GM19438 (cell line): ENCODE data around the gene CAPS2.

ENCODE experiments used
- ATAC-seq: cut with Tn5 transposase; IDR thresholded peaks from one replicate; pipeline ENCODE4 v1.9.1; 2021; ENCODE audit warnings: low read depth; ENCODE audit not compliant: unreplicated experiment

Gene CAPS2

GRCh38 chr12:75305412-75306332, 24.5 kb downstream of the CAPS2 start:
- no peak for ATAC-seq

GRCh38 chr12:75302781-75303180, 27.3 kb downstream of the CAPS2 start:
- no peak for ATAC-seq

- ATAC-seq, result no peak
Observed at GRCh38 chr12:75302225-75302624, 27.9 kb downstream of the CAPS2 start.

- ATAC-seq, result no peak
Observed at GRCh38 chr12:75294797-75295196, 35.3 kb downstream of the CAPS2 start.

- no peak for ATAC-seq
Observed at GRCh38 chr12:75294336-75294735, 35.8 kb downstream of the CAPS2 start.

- ATAC-seq, result no peak
Observed at GRCh38 chr12:75291014-75291413, 39.1 kb downstream of the CAPS2 start.

GRCh38 chr12:75289753-75290152, 40.4 kb downstream of the CAPS2 start:
- no peak for ATAC-seq

GRCh38 chr12:75288860-75289259, 41.3 kb downstream of the CAPS2 start:
- no peak for ATAC-seq

- no peak for ATAC-seq
Observed at GRCh38 chr12:75275702-75276101, 54.4 kb downstream of the CAPS2 start.

GRCh38 chr12:75271576-75271975, 58.5 kb downstream of the CAPS2 start:
- ATAC-seq, result no peak

- ATAC-seq, result no peak
Observed at GRCh38 chr12:75270157-75270556, 60.0 kb downstream of the CAPS2 start.

- ATAC-seq, result no peak
Observed at GRCh38 chr12:75269209-75269608, 60.9 kb downstream of the CAPS2 start.

GRCh38 chr12:75260316-75260715, 69.8 kb downstream of the CAPS2 start:
- ATAC-seq, result no peak

- no peak for ATAC-seq
Observed at GRCh38 chr12:75259143-75259542, 71.0 kb downstream of the CAPS2 start.

- no peak for ATAC-seq
Observed at GRCh38 chr12:75257510-75257909, 72.6 kb downstream of the CAPS2 start.

- no peak for ATAC-seq
Observed at GRCh38 chr12:75245108-75245507, 85.0 kb downstream of the CAPS2 start.

- no peak for ATAC-seq
Observed at GRCh38 chr12:75239987-75240386, 90.1 kb downstream of the CAPS2 start.

- ATAC-seq, result no peak
Observed at GRCh38 chr12:75236206-75236605, 93.9 kb downstream of the CAPS2 start.

GRCh38 chr12:75227132-75227531, 103.0 kb downstream of the CAPS2 start:
- ATAC-seq, result no peak
